ENCODE data around the gene SARDH. TPM values are rescaled to one million over a fixed set of nuclear protein-coding genes. Genes with fewer than 3 reads are reported as not detected.

SARDH gene
- total RNA-seq, 8 experiments from 2014 or later: 0.20 to 3.4 (median 2.4) TPM

- Histone ChIP-seq H3K4me1 (replicated peaks in 1 of 2) (peaks cover 11 to 13% of the 10 kb centered on the region in 2 donors), H3K4me3 (no peak overlapping the region), H3K27ac (no peak overlapping the region)
- ATAC-seq (replicated peaks in 6 of 8): no peak
- in situ Hi-C loops (cut with MboI; ENCODE audit: low pct_unique_long_range_greater_than_20kb in 2 of 9, low sequenced_read_pairs in 9 of 9, unreplicated experiment in 9 of 9): no loop called here
- WGBS, 10 experiments: 46 to 83% (median 60%) methylated on average over 1 to 3 of the region's 3 CpGs; no CpG with 5 or more reads in 6 of the 10 experiments
Measured at GRCh38 chr9:133694686-133695085, 43.5 kb downstream of the SARDH start.

GRCh38 chr9:133693703-133694529 lies 44.2 kb downstream of the SARDH start:
- 79 to 100% (median 94%) methylated on average over 1 to 8 of the region's 32 CpGs; no CpG with 5 or more reads in 4 of the 10 experiments for WGBS, 10 experiments
- ATAC-seq (replicated peaks in 6 of 8): no peak
- in situ Hi-C loops (cut with MboI; ENCODE audit: low pct_unique_long_range_greater_than_20kb in 2 of 9, low sequenced_read_pairs in 9 of 9, unreplicated experiment in 9 of 9): no loop called here
- no peak overlapping the region for H3K27ac ChIP-seq
- H3K4me1 ChIP-seq (replicated peaks in 1 of 2): peaks cover 11 to 13% of the 10 kb centered on the region in 2 donors
- H3K4me3 ChIP-seq: no peak overlapping the region

- WGBS, 10 experiments: 69 to 100% (median 85%) methylated on average over 3 to 4 of the region's 10 CpGs; no CpG with 5 or more reads in 6 of the 10 experiments
- H3K4me1 ChIP-seq (replicated peaks in 1 of 2): peaks cover 11 to 13% of the 10 kb centered on the region in 2 donors
- in situ Hi-C loops (cut with MboI; ENCODE audit: low pct_unique_long_range_greater_than_20kb in 2 of 9, low sequenced_read_pairs in 9 of 9, unreplicated experiment in 9 of 9): no loop called here
- no peak overlapping the region for H3K27ac ChIP-seq
- H3K4me3 ChIP-seq: no peak overlapping the region
- ATAC-seq (replicated peaks in 6 of 8): no peak
Measured at GRCh38 chr9:133693116-133693515, 45.0 kb downstream of the SARDH start.

GRCh38 chr9:133692364-133692985 lies 45.7 kb downstream of the SARDH start:
- in situ Hi-C loops (cut with MboI; ENCODE audit: low pct_unique_long_range_greater_than_20kb in 2 of 9, low sequenced_read_pairs in 9 of 9, unreplicated experiment in 9 of 9): no loop called here
- no peak for ATAC-seq (replicated peaks in 6 of 8)
- Histone ChIP-seq H3K4me1 (replicated peaks in 1 of 2) (peaks cover 11 to 13% of the 10 kb centered on the region in 2 donors), H3K4me3 (no peak overlapping the region), H3K27ac (no peak overlapping the region)
- 60 to 100% (median 71%) methylated on average over 1 to 4 of the region's 25 CpGs; no CpG with 5 or more reads in 6 of the 10 experiments for WGBS, 10 experiments

- peak; percentile 75 to 98 (median 82) for ATAC-seq (replicated peaks in 6 of 8)
- Histone ChIP-seq H3K4me1 (replicated peaks in 1 of 2) (peaks cover 11 to 13% of the 10 kb centered on the region in 2 donors), H3K27ac (peak overlapping the region in 1 of 2 donors; percentile 30), H3K4me3 (no peak overlapping the region)
- 0 to 67% (median 38%) methylated on average over 1 to 8 of the region's 19 CpGs; no CpG with 5 or more reads in 2 of the 10 experiments for WGBS, 10 experiments
- in situ Hi-C loops (cut with MboI; ENCODE audit: low pct_unique_long_range_greater_than_20kb in 2 of 9, low sequenced_read_pairs in 9 of 9, unreplicated experiment in 9 of 9): no loop called here
Measured at GRCh38 chr9:133691626-133692363, 46.4 kb downstream of the SARDH start.

GRCh38 chr9:133691191-133691590 lies 47.0 kb downstream of the SARDH start:
- in situ Hi-C loops (cut with MboI; ENCODE audit: low pct_unique_long_range_greater_than_20kb in 2 of 9, low sequenced_read_pairs in 9 of 9, unreplicated experiment in 9 of 9): no loop called here
- peak; percentile 8 to 49 (median 36) for ATAC-seq (replicated peaks in 6 of 8)

DNA sequence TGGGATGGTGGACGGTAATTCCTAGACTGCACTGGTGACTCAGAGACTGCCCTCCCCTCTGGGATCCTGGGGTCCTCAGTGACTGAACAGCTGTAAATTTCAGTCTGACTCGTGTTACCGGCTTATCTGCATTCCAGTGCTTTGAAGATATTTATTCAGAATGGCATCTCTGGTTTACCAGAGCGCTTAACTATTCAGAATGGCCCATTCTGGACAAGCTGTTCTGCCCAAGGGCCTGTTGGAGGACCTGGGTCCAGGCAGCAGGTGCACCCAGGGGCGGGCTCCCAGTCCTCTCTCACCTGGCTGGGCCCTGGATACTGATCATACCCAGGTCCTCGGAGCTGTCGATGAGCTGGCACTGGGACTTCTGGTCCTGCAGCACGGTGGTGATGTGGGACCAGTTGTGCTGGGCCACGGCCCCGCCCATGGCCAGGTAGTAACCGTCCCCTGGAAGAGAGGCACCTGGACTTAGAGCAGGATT lies 48.0 kb downstream of the SARDH start:
- 38 to 100% (median 83%) methylated on average over 1 to 4 of the region's 11 CpGs; no CpG with 5 or more reads in 5 of the 10 experiments for WGBS, 10 experiments
- in situ Hi-C loops (cut with MboI; ENCODE audit: low pct_unique_long_range_greater_than_20kb in 2 of 9, low sequenced_read_pairs in 9 of 9, unreplicated experiment in 9 of 9): no loop called here
- peaks cover 11 to 13% of the 10 kb centered on the region in 2 donors for H3K4me1 ChIP-seq (replicated peaks in 1 of 2)
- H3K4me3 ChIP-seq: no peak overlapping the region
- H3K27ac ChIP-seq: no peak overlapping the region
- peak in 1 of 8 experiments; percentile 7 for ATAC-seq (replicated peaks in 6 of 8)

More at GRCh38 chr9:133691191-133691590, 47.0 kb downstream of the SARDH start:
- Histone ChIP-seq H3K4me1 (replicated peaks in 1 of 2) (peaks cover 11 to 13% of the 10 kb centered on the region in 2 donors), H3K4me3 (no peak overlapping the region), H3K27ac (no peak overlapping the region)
- WGBS, 10 experiments: 40 to 80% methylated on average over 1 to 2 of the region's 4 CpGs; no CpG with 5 or more reads in 8 of the 10 experiments

DNA sequence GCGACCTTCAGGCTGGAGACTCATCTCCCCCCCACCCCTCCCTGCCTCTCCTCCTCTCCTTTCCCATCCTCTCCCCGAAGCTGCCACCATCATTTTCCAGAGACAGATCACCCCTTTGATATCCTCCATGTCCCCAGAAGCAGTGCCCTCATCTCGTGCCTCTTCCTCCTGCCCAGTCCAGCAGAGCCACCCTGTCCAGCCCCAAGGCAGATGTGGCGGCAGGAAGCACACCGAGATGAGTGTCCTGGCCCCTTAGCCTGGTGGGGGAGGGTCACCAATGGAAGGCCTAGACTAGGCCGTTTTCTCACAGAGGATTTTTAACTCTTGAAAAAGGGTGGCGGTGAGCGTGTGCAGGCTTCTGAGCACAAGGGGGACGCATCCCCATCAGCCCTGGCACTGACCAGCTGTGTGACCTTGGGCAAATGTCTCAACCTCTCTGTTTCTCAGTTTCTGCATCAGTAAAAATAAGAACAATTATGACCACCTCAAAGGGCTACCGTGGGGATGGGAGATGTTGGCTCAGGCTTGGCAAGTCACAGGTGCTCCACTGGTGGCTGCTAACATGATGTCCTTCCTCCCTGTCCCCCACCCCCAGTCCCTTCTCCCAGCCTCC lies 48.9 kb downstream of the SARDH start:
- no peak for ATAC-seq (replicated peaks in 6 of 8)
- in situ Hi-C loops (cut with MboI; ENCODE audit: low pct_unique_long_range_greater_than_20kb in 2 of 9, low sequenced_read_pairs in 9 of 9, unreplicated experiment in 9 of 9): no loop called here
- no peak overlapping the region for H3K27ac ChIP-seq
- no peak overlapping the region for H3K4me3 ChIP-seq
- peaks cover 14 to 20% of the 10 kb centered on the region in 2 donors for H3K4me1 ChIP-seq (replicated peaks in 1 of 2)
- 80 to 94% (median 89%) methylated on average over 1 to 3 of the region's 10 CpGs; no CpG with 5 or more reads in 6 of the 10 experiments for WGBS, 10 experiments

- in situ Hi-C loops (cut with MboI; ENCODE audit: low pct_unique_long_range_greater_than_20kb in 2 of 9, low sequenced_read_pairs in 9 of 9, unreplicated experiment in 9 of 9): no loop called here
- Histone ChIP-seq H3K27ac (no peak overlapping the region), H3K4me1 (replicated peaks in 1 of 2) (peaks cover 26 to 31% of the 10 kb centered on the region in 2 donors), H3K4me3 (no peak overlapping the region)
- ATAC-seq (replicated peaks in 6 of 8): no peak
- 17 to 89% (median 80%) methylated on average over 1 to 7 of the region's 34 CpGs; no CpG with 5 or more reads in 6 of the 10 experiments for WGBS, 10 experiments
Measured at GRCh38 chr9:133687856-133688761, 50.0 kb downstream of the SARDH start.

GRCh38 chr9:133686642-133687575 lies 51.2 kb downstream of the SARDH start:
- in situ Hi-C loops (cut with MboI; ENCODE audit: low pct_unique_long_range_greater_than_20kb in 2 of 9, low sequenced_read_pairs in 9 of 9, unreplicated experiment in 9 of 9): no loop called here
- ATAC-seq (replicated peaks in 6 of 8): no peak
- WGBS, 10 experiments: 33 to 100% (median 90%) methylated on average over 1 to 12 of the region's 24 CpGs; no CpG with 5 or more reads in 1 of the 10 experiments
- Histone ChIP-seq H3K4me1 (replicated peaks in 1 of 2) (peaks cover 28 to 31% of the 10 kb centered on the region in 2 donors), H3K4me3 (no peak overlapping the region), H3K27ac (no peak overlapping the region)
